HCT116 (cell line): ENCODE results near the gene ZC3H6.
"Not testable (repeated sequence)": the region's sequence is repeated elsewhere in the genome, so short reads cannot be mapped to it uniquely, and the experiment has no call there.

ENCODE experiments used
- CTCF ChIP-seq, 3 experiments: fragments of 200-600 bp in 1 of 3; sonication (generic) in 1 of 3; IDR thresholded peaks in 2 of 3; conservative IDR thresholded peaks in 1 of 3; 2 replicates each; pipeline ENCODE4 v1.5.1; 2012 to 2017; ENCODE audit warnings: low read depth in 2 of 3, low read length in 2 of 3, antibody characterized with exemption in 1 of 3, borderline replicate concordance in 1 of 3, control low read depth in 1 of 3, mild to moderate bottlenecking in 1 of 3, mixed read lengths in 1 of 3, mixed run types in 1 of 3, moderate library complexity in 1 of 3; ENCODE audit not compliant: insufficient read depth in 1 of 3
- EZH2 ChIP-seq: fragments of 200-600 bp; sonication (generic); IDR thresholded peaks from 2 replicates; pipeline ENCODE4 v1.6.1; 2017; ENCODE audit warnings: antibody characterized with exemption, mixed run types
- EZH2phosphoT487 ChIP-seq: fragments of 200-600 bp; IDR thresholded peaks from 2 replicates; pipeline ENCODE4 v1.6.1; 2018; ENCODE audit warnings: antibody characterized with exemption, borderline replicate concordance
- FOSL1 ChIP-seq: IDR thresholded peaks from 2 replicates; pipeline ENCODE4 v1.6.1; 2012; ENCODE audit warnings: low read depth
- MAX ChIP-seq: IDR thresholded peaks from 2 replicates; pipeline ENCODE4 v1.6.1; 2012
- POLR2A ChIP-seq: IDR thresholded peaks from 2 replicates; pipeline ENCODE4 v1.7.0; 2011; ENCODE audit warnings: borderline replicate concordance; ENCODE audit not compliant: insufficient read depth, insufficient read length; ENCODE audit errors: extremely low read depth
- SP1 ChIP-seq: IDR thresholded peaks from 2 replicates; pipeline ENCODE4 v1.6.1; 2012; ENCODE audit warnings: low read depth
- TCF7L2 ChIP-seq: IDR thresholded peaks from 2 replicates; pipeline ENCODE4 v1.7.0; 2011; ENCODE audit warnings: borderline replicate concordance, inconsistent platforms; ENCODE audit not compliant: insufficient read depth, insufficient read length; ENCODE audit errors: extremely low read depth
- YY1 ChIP-seq: IDR thresholded peaks from 2 replicates; pipeline ENCODE4 v1.6.1; 2011; ENCODE audit warnings: low read length, low read depth, moderate library complexity, mild to moderate bottlenecking; ENCODE audit not compliant: insufficient replicate concordance; ENCODE audit errors: extremely low read depth
- ZBTB33 ChIP-seq: IDR thresholded peaks from 2 replicates; pipeline ENCODE4 v1.6.1; 2011; ENCODE audit warnings: mild to moderate bottlenecking, low read length, moderate library complexity; ENCODE audit not compliant: insufficient replicate concordance; ENCODE audit errors: extremely low read depth
- ZFX ChIP-seq: fragments of 450-650 bp; IDR thresholded peaks from 2 replicates; pipeline ENCODE4 v1.6.1; 2017

GRCh38 chr2:112354335-112354734 lies 78.9 kb downstream of the ZC3H6 start:
- not testable (repeated sequence) for TF ChIP-seq CTCF (IDR thresholded peaks at IDR 0.05 in 2 of 3, conservative IDR thresholded peaks at IDR 0.05 in 1 of 3; ENCODE audit: borderline replicate concordance in 1 of 3, insufficient read depth in 1 of 3, low read depth in 2 of 3, low read length in 2 of 3); YY1; POLR2A; TCF7L2; SP1; ZBTB33; MAX; EZH2phosphoT487; FOSL1; ZFX; EZH2
